Measurements from ENCODE around the gene NGF.
"Not testable (repeated sequence)": the region's sequence is repeated elsewhere in the genome, so short reads cannot be mapped to it uniquely, and the experiment has no call there.

The NGF gene

DNA sequence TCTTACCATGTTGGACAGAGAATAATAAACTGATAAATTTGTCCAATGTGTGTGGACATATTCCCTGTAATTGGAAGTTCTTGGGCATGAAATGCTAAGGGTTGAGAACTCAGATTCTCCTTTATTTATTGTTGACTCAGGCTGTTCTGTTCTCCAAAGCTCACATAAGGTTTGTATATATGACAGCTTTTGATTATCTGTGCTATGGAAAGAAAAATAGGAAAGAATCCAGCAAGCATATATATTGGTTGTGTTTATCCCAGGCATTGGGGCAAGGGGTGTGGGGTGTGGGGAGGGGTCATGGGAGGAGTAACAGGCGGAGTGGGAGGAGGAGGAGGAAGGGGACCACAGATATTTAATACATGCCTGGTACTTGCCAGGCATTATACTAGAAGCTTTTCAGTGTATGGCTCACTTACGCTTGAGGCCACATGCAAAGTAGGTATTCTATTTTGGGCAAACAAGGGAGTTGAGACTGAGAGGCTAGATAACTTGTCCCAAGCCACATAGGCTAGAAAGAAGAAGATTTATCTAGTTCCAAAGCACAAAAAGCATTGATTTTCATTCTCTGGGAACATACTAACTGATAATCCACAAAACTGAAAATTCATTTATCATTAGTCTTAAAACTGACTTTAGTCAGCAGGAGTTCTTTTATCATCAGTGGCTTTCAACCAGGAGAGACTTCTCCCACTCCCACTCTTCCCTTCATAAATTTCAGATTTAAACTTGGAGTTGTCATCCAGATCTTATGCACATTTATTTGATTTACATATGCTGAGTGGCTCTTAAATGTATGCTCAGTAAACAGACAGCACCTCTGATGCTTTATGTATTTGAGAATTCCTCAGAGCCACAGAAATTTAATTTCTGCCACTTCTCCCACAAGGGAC, 27.2 kb downstream of the NGF start:
- in situ Hi-C loops (cut with MboI; ENCODE audit: low sequenced_read_pairs): no loop called here

DNA sequence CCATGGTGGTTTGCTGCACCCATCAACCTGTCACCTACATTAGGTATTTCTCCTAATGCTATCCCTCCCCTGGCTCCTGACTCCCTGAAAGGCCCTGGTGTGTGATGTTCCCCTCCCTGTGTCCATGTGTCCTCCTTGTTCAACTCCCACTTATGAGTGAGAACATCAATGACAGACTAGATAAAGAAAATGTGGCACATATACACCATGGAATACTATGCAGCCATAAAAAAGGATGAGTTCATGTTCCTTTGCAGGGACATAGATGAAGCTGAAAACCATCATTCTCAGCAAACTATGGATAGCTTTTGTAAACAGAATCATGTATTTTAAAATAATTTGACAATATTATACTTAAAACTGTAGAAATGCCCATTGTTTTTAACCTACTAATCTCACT, 28.5 kb downstream of the NGF start:
- in situ Hi-C loops (cut with MboI; ENCODE audit: low sequenced_read_pairs): not testable (repeated sequence)

DNA sequence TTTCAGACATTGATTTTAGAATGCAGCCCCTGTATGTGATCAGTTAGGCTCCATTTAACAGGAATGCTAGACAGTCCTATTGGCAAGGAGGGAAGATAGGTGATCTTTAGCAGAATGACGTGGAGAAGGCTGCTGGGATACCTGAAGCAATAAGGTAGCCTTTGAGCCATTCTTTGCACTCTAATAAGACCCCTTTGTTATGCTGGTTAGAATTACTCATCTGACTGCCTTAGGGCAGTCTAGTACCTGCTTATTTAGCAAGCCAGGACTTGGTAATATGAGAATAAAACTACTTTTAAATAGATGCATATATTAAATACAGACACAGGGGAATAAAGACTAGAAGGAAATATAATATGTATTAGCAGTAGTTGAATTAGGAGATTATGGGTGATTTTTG, 29.1 kb downstream of the NGF start:
- in situ Hi-C loops (cut with MboI; ENCODE audit: low sequenced_read_pairs): no loop called here

DNA sequence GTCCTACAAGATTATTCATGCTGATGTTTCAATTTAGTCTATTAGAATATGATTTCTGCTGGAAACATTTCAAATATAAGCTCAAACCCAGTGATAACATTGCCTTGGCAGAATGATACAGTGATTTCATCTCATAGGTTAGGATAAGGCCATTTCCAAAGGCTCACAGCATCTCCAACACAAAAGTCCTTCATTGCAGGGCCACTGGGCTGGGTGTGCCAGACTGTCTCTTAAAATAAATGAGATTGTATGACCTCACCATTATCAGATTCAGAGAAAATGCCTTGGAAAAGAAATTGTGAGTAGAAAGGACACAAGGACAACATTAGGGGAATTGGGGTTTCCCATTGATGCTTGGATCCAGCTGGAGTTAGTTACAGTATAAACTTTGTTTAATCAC, 30.4 kb downstream of the NGF start:
- in situ Hi-C loops (cut with MboI; ENCODE audit: low sequenced_read_pairs): no loop called here

DNA sequence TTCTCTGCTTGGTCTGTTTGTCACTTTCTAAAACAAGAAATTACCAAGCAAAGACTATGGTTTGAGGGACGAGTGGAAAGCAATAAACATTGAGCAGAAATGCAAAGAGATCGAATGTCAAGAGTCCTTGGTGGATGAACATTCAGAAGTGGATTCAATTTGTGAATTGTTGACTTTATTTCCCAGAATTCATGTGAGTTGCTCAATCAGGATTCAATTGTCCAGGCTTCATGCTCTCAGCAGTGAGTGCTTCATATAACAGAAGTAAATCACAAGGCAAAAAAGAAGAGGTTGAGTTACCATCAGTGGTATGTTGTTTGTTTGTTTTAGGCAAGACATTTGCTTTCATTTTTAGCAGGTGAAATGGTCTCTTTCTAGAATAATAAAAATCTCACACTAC, 31.9 kb downstream of the NGF start:
- in situ Hi-C loops (cut with MboI; ENCODE audit: low sequenced_read_pairs): no loop called here

DNA sequence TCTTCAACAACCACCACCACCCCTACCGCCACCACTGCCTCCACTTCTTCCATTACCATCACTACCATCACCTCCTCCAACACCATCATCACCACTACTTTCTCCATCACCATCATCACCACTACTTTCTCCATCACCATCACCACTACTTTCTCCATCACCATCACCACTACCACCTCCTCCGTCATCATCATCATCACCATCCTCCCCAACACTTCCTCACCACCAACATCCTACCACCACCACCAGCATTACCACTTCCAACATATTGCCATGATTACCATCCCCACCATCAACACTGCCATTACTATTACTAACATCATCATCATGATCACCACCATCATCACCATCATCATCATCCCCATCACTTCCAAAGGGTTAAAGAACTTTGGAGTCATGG, 34.7 kb downstream of the NGF start:
- in situ Hi-C loops (cut with MboI; ENCODE audit: low sequenced_read_pairs): no loop called here

DNA sequence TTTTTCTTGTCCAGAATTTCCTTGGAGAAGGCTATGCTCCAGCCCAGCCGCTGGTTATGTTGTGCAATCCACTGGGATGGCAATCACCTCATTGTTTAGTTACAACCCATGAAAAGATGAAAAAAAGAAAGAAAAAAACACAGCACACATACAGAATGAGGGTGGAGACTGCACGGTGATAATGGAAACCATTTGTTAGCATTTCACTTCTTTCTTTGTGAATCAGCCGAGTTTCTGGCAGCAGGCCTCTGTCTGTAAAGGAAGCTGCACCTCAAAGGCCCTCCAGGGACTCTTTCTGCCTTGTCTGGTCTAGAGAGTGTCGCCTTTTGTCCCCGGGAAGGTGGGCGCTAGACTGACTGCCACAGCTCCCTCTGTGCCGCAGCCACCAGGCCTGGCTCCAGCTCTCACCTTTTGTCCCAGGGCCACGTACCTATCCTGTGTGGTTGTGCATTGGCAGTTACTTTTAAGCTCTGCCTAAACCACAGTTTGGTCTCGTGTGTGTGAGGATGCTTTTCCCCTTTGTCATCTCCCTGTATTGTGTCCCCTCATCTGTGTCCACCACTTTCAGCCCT, 35.6 kb downstream of the NGF start:
- in situ Hi-C loops (cut with MboI; ENCODE audit: low sequenced_read_pairs): no loop called here

DNA sequence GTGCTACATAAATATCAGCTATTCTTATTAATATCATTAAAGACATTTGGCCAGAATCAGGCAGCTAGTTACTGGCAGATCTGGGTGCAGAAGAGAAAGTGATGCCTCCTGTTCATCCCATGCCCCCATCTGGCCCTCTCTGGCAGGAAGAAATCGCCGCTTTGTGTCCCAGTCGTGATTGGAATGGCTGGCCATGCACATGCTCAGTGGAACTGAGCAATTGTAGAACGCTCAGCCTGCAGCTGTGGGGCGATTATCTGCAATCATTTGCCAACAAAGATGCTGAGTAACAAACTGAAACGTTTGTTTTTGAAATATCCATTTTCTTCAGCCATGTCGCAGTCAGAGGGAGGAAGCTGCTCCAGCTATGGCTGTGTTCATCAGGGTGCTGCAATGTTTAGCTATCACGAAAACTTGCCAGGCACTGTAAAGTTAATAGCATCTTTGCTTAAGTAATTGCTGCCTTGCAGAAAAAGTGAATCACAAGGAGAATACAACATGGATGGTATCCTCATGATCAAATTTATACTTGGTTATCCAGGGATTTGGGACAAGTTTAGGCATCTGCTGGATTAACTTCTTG, 36.5 kb downstream of the NGF start:
- in situ Hi-C loops (cut with MboI; ENCODE audit: low sequenced_read_pairs): no loop called here

DNA sequence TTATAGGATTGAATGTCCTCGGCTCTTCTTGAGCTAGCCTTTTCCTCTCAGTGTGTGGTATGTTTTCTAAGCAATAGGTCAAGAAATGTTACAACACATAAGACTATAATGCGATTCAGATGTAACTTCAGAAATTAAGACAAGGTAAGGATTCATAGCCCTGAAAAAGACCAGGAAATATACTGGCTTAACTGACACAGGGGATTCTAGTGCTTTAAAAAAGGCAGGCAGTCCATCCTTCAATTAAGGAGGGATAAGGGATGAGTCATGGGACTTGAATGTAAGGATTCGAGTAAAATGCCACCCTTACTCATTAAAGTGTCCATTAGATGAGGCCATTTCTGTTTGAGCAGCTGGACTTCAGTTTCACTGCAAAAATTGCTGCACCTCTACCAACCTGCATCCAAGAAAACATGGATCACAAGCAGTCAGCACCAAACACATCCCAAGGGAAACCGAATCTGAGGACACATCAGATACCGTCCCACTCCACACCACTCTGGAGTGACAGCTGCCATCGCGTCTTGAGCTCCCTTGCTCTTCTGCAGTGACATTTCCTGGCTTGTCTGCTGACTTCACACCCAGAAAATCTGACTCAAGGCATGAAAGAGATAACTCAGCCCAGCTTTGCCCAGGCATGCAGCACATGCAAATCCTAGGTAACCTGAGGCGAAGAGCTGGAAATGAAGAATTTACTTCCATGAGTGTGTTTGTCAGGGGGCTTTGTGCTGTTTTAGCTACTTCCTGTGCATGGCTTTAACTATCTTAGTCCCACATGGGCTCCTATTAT, 37.8 kb downstream of the NGF start:
- in situ Hi-C loops (cut with MboI; ENCODE audit: low sequenced_read_pairs): no loop called here

DNA sequence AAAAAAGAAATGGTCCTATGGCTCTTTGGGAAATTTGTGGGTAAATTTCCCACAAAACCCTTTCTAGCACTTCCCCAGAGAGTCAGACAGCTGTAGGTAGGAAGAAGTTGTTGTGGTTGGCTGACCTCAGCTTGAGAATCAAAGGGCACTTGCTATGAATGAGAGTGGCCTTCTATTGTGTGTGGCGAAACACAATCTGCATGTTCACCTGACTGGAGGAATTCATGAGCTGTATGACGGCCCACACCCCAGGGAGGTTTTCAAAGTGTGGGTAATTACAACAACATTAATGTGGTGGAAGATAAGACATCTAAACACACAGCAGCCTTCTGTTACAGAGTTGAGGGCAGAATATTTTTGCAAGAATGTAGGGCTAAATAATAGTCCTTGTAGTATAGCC, 38.8 kb downstream of the NGF start:
- in situ Hi-C loops (cut with MboI; ENCODE audit: low sequenced_read_pairs): no loop called here

DNA sequence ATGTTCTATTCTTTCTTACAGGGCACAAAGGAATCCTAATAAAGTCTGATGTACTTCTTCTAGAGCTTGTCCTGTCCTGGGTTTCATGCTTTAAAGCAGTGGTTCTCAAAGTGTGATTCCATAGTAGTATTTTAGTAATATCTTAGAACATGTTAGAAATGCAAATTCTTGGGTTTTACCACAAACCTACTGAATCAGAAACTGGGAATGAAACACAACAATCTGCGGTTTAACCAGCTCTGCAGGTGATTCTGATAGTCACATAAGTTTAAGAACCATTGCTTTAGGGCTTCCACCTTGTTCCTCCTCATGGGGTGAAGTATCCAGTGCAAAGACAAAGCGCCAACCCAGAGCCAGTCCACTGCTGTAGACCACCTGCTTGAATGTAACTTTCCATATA, 41.1 kb downstream of the NGF start:
- in situ Hi-C loops (cut with MboI; ENCODE audit: low sequenced_read_pairs): no loop called here

DNA sequence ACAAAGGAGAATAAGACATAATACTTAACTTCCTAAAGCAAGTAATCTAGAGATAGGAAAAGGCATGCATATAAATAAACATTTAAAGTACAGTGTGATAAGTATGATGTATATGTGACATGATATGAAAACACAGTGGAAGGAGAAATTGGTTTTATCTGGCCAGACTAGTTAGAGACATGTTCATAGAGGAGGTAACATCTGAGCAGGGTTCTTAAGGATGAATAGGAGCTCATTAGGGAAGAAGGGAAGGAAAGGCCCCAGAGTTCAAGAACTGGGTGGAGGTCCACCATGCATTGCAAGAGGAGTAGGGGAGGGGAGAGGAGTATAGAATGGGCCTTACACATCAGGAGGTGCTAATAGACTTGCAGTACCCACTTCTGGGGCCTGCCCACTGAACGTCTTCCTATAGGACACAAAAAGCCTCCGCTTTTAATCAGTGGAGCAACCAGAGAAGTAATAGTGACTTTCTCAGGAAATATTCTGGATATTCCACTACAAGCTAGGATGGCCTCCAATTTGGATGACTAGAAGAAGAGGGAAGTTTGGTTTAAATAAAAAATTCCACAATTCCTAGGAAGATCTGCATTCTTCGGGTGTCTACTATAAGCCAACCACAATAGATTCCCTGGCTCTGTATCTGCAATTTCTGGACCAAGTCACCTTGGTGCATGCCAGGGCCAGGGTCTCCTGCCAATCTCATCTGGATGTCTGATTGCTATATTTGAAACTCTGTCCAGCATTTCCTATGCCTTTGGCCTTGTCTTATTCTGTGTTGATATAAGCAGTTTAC, 41.9 kb downstream of the NGF start:
- in situ Hi-C loops (cut with MboI; ENCODE audit: low sequenced_read_pairs): no loop called here

DNA sequence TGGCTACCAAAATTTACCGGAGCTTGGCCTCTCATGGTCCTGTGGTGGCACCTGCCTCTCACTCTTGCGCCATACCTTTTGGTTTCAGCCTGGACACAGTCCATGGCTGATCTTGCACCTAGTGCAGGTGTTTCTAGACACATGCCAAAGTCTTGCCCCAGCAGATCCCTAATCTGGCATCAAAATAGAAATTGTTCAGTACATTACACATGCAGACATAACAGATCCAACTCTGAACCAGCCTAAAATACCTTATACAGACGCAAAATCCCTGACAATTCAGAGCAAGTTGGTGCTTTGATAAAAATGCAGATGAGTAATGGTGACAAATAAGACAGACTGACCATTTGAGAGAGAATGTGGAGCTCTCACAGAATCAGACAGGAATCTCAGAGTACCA, 44.1 kb downstream of the NGF start:
- in situ Hi-C loops (cut with MboI; ENCODE audit: low sequenced_read_pairs): no loop called here

DNA sequence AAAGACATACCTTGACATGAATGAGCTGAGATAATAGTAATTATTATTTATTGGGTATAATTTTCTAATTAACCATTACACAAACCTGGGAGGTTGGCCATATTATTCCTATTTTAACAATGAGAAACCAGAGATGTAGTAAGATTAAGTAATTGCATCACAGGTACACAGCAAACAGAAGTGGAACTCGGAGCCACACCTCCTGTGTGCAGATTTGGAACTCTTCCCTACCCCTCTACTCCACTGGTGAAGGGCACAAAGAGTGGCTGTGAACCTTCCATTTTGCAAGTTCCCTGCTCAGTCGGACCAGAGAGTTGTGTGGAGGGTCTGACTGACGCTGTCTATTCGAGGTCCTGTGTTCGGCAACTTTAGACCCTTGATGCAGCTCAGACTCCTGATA, 45.0 kb downstream of the NGF start:
- in situ Hi-C loops (cut with MboI; ENCODE audit: low sequenced_read_pairs): no loop called here

DNA sequence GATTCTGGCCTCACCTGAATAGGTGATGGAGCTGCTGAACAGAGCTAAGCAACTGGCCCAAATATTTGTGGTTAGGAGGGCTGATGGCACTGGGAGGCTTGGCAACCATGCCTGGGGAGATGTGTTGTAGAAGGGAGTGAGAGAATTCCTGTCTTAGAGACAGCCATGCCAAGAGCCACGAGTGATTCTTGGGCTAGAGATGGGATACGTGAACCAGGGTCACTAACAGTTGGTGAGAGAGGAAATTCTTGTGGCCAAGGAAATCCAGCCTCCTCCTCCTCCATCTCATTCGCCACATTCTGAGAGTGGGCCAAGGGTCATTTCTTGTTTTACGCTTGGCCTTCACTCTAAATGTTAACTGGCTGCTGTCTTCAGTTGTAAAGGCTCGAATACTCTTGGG, 46.3 kb downstream of the NGF start:
- in situ Hi-C loops (cut with MboI; ENCODE audit: low sequenced_read_pairs): no loop called here

DNA sequence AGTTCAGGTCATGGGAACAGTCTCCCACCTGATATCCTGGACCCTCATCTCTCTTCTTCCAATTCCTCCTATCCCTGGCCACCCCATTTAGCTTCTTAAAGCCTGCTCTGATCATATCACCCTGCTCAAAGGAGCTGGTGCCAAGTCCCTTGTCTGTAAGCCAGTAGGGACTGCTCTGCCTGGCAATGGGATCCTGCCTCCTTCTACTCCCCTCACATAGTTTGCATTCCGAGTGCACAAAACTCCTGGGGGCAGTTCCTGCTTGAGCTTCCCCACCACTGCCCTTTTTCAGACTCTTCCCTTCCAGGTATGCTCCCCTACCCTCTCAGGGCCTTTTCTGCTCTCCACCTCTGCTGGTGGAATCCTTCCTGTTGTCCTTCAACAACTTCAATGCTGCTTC, 48.1 kb downstream of the NGF start:
- in situ Hi-C loops (cut with MboI; ENCODE audit: low sequenced_read_pairs): no loop called here

DNA sequence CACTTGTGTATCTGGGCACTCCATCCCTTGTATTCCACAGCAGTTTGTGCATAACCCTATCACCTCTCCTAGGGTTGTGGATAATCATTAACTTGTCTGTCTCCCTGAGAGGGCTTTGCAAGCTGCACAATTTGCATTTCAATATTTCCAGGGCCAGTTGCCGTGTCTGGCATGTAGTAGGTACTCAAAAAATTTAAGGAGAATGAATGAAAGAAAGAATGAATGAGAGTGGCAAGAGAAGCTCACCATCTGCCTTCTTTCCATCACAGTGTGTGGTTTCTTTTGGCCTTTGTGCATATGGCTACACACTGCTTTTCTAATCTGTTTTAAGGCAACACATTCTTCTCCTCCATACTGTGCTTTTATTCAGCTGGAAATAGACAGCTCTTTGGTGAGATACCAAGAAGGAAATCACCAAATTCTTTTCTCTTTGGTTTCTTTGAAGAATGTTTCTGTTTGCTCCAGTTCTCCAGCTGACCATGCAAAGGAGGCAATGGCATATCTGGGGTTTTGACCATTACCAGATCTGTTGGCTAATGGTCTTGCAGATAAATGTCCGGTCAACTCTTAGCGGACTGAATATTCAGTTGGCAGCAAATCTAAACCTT, 49.4 kb downstream of the NGF start:
- in situ Hi-C loops (cut with MboI; ENCODE audit: low sequenced_read_pairs): no loop called here

DNA sequence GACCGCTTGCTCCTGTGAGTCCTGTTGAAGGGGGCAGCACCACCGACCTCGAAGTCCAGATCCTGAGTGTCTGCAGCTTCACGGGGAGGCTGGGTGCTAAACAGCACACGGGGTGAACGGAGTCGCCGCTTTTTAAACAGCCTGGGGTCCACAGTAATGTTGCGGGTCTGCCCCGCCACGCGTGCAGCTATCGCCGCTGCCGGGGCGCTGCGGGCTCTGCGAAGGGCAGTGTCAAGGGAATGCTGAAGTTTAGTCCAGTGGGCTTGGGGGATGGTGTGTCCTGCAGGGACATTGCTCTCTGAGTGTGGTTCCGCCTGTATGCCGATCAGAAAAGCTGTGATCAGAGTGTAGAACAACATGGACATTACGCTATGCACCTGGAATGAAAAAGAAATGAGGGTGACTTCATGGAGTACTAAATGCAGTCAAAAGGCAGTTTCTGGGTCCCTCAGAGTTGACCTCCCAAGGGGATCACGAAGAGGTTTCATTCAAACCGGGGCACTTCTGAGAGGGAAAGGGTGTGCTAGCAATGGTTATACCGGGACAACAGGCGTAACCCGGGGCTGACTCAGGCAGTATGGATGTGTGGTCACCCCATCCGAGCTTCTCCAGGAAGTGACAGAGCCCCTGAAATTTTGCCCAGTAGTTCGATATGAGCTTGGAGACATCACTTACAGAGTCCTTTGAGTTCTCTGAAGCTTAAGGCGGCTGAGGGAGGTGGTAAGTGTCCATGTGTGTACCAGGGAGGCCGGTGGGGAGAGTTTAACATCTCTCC, 51.4 kb downstream of the NGF start:
- in situ Hi-C loops (cut with MboI; ENCODE audit: low sequenced_read_pairs): no loop called here

DNA sequence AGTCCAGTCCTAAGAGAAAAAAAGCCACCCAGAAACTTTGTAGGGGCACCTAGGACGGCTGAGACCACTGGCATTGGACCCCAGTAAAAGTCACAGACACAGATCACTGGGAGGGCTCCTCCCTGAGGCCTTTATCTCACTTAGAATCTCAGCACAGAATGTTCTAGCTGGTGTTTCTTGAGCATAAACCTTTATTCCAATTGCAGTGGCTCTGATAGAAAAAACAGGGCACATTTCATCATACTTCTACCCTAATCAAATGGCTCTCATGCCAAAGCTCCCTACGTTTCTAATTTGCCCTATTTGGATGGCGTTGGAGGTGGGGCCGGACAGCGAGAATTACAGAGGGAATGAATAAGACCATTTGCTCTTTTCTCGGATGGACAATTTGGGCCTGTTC, 53.8 kb downstream of the NGF start:
- in situ Hi-C loops (cut with MboI; ENCODE audit: low sequenced_read_pairs): no loop called here

Data from HL-60/S4 treated with phorbol 12-myristate 13-acetate at 8.2 ng/mL for 4 days and 3 days (cell line).